H1 (cell line): ENCODE measurements around the gene PITPNC1. TPM values are rescaled to one million over a fixed set of nuclear protein-coding genes. Genes with fewer than 3 reads are reported as not detected.

Experiments
- CTCF ChIA-PET: fragments of 300-600 bp; sonication (Branson Sonifier 250); formaldehyde crosslinking; loops from one replicate; lab custom pipeline; 2021; ENCODE audit not compliant: partially characterized antibody; lab: Charles Lee
- POLR2A ChIA-PET: fragments of 300-600 bp; sonication (Branson Sonifier 250); formaldehyde crosslinking; loops from one replicate; lab custom pipeline; 2021; ENCODE audit warnings: inconsistent platforms; ENCODE audit not compliant: partially characterized antibody; lab: Charles Lee
- DNase-seq, 2 experiments: peaks; one replicate each; pipeline versions ENCODE4 v3.0.0 to v3.0.0-alpha.2; 2010 to 2022; ENCODE audit warnings: low spot score in 2 of 2, low read depth in 1 of 2, mixed read lengths in 1 of 2
- FAIRE-seq: peaks from 2 replicates; lab custom pipeline; 2011; peaks lifted over from hg19 to GRCh38; lab: Jason Lieb, UNC
- H2AFZ ChIP-seq: 2 replicates; pipeline ENCODE4 v1.8.1; 2012; ENCODE audit warnings: low read length, inconsistent platforms
- H2AK5ac ChIP-seq: 2 replicates; pipeline ENCODE4 v1.6.1; 2013; ENCODE audit warnings: low read depth, low read length
- H2BK120ac ChIP-seq: replicated peaks from 2 replicates; pipeline ENCODE3; 2013; ENCODE audit warnings: low read depth, low read length, inconsistent platforms
- H2BK12ac ChIP-seq: 2 replicates; pipeline ENCODE4 v1.6.1; 2013; ENCODE audit warnings: low read depth, low read length
- H2BK15ac ChIP-seq: 2 replicates; pipeline ENCODE4 v1.6.1; 2013; ENCODE audit warnings: low read length
- H2BK20ac ChIP-seq: 2 replicates; pipeline ENCODE4 v1.6.1; 2013; ENCODE audit warnings: low read length
- H2BK5ac ChIP-seq: 2 replicates; pipeline ENCODE4 v1.6.1; 2013; ENCODE audit warnings: low read depth, low read length
- H3K14ac ChIP-seq: 2 replicates; pipeline ENCODE4 v1.6.1; 2013; ENCODE audit warnings: inconsistent platforms; ENCODE audit not compliant: insufficient read length
- H3K18ac ChIP-seq: 2 replicates; pipeline ENCODE4 v1.6.1; 2013; ENCODE audit warnings: low read length; ENCODE audit errors: extremely low read depth
- H3K23ac ChIP-seq: 2 replicates; pipeline ENCODE4 v1.6.1; 2013; ENCODE audit warnings: inconsistent platforms; ENCODE audit not compliant: insufficient read length
- H3K23me2 ChIP-seq: 2 replicates; pipeline ENCODE4 v1.6.1; 2013; ENCODE audit warnings: low read depth, low read length
- H3K27ac ChIP-seq: 2 replicates; pipeline ENCODE4 v1.6.1; 2011; ENCODE audit warnings: low read depth, low read length, inconsistent platforms
- H3K27me3 ChIP-seq, 4 experiments: replicated peaks in 1 of 4; 1 replicate in 1 of 4; 2 replicates in 3 of 4; pipeline versions ENCODE4 v1.6.1 to v1.8.1; 2011 to 2013; ENCODE audit warnings: low read length in 3 of 4, mild to moderate bottlenecking in 3 of 4, inconsistent platforms in 2 of 4, mixed read lengths in 2 of 4, moderate library complexity in 1 of 4; ENCODE audit not compliant: control insufficient read depth in 3 of 4, insufficient read depth in 3 of 4; ENCODE audit errors: extremely low read depth in 1 of 4
- H3K36me3 ChIP-seq, 4 experiments: 2 replicates each; pipeline versions ENCODE4 v1.6.1 to v1.8.1; 2011 to 2013; ENCODE audit warnings: mild to moderate bottlenecking in 4 of 4, low read length in 3 of 4, moderate library complexity in 2 of 4, control low read depth in 1 of 4, inconsistent platforms in 1 of 4; ENCODE audit not compliant: insufficient read depth in 4 of 4, control insufficient read depth in 2 of 4
- H3K4ac ChIP-seq: replicated peaks from 2 replicates; pipeline ENCODE3; 2013; ENCODE audit warnings: low read length, low read depth, mixed read lengths, inconsistent platforms; ENCODE audit not compliant: insufficient read length
- H3K4me1 ChIP-seq, 4 experiments: replicated peaks in 1 of 4; 1 replicate in 1 of 4; 2 replicates in 3 of 4; pipeline versions ENCODE4 v1.6.1 to v1.8.1; 2011 to 2013; ENCODE audit warnings: low read length in 3 of 4, inconsistent platforms in 2 of 4, mixed read lengths in 1 of 4; ENCODE audit not compliant: insufficient read depth in 4 of 4, control insufficient read depth in 3 of 4
- H3K4me2 ChIP-seq, 2 experiments: 2 replicates each; pipeline versions ENCODE4 v1.6.1 to v1.8.1; 2011 to 2013; ENCODE audit warnings: low read depth in 2 of 2, low read length in 2 of 2, control low read depth in 1 of 2, inconsistent platforms in 1 of 2, mild to moderate bottlenecking in 1 of 2; ENCODE audit not compliant: insufficient read depth in 1 of 2
- H3K4me3 ChIP-seq, 4 experiments: fragments of 200-600, 300-600 bp in 1 of 4; sonication (generic), shearing (Covaris generic), sonication (Bioruptor Twin) in 1 of 4; 2 replicates each; pipeline versions ENCODE4 v1.5.1 to v1.8.1; 2011 to 2016; ENCODE audit warnings: low read length in 4 of 4, low read depth in 3 of 4, control low read depth in 2 of 4, inconsistent platforms in 2 of 4, mild to moderate bottlenecking in 2 of 4, mixed read lengths in 1 of 4, moderate library complexity in 1 of 4; ENCODE audit not compliant: insufficient read depth in 2 of 4; ENCODE audit errors: extremely low read depth in 1 of 4
- H3K56ac ChIP-seq: replicated peaks from 2 replicates; pipeline ENCODE3; 2013; ENCODE audit warnings: low read depth, mild to moderate bottlenecking, mixed read lengths, low read length, inconsistent platforms; ENCODE audit not compliant: insufficient read length
- H3K79me1 ChIP-seq: 2 replicates; pipeline ENCODE4 v1.6.1; 2013; ENCODE audit warnings: low read depth, low read length, control low read depth
- H3K79me2 ChIP-seq, 2 experiments: 2 replicates each; pipeline versions ENCODE4 v1.6.1 to v1.8.1; 2012 to 2013; ENCODE audit warnings: low read length in 2 of 2, mild to moderate bottlenecking in 2 of 2, inconsistent platforms in 1 of 2; ENCODE audit not compliant: insufficient read depth in 2 of 2, control insufficient read depth in 1 of 2
- H3K9ac ChIP-seq, 4 experiments: replicated peaks in 1 of 4; 1 replicate in 1 of 4; 2 replicates in 3 of 4; pipeline versions ENCODE4 v1.6.1 to v1.8.1; 2011 to 2013; ENCODE audit warnings: low read depth in 3 of 4, low read length in 3 of 4, control low read depth in 2 of 4, mild to moderate bottlenecking in 2 of 4, moderate library complexity in 2 of 4, inconsistent platforms in 1 of 4; ENCODE audit errors: extremely low read depth in 1 of 4
- H3K9me3 ChIP-seq, 2 experiments: 2 replicates each; pipeline versions ENCODE4 v1.6.1 to v1.8.1; 2012 to 2013; ENCODE audit warnings: mild to moderate bottlenecking in 2 of 2, moderate library complexity in 2 of 2, control low read depth in 1 of 2, inconsistent platforms in 1 of 2, low read depth in 1 of 2, low read length in 1 of 2, mixed read lengths in 1 of 2; ENCODE audit not compliant: insufficient read depth in 2 of 2
- H4K20me1 ChIP-seq, 2 experiments: replicated peaks in 1 of 2; 2 replicates each; pipeline versions ENCODE3 to v1.8.1; 2011 to 2013; ENCODE audit warnings: inconsistent platforms in 2 of 2, low read length in 2 of 2, mild to moderate bottlenecking in 1 of 2; ENCODE audit not compliant: insufficient read depth in 2 of 2, control insufficient read depth in 1 of 2
- H4K5ac ChIP-seq: 2 replicates; pipeline ENCODE4 v1.6.1; 2013; ENCODE audit warnings: low read length, low read depth, mixed read lengths, inconsistent platforms; ENCODE audit not compliant: insufficient read length
- H4K8ac ChIP-seq: 2 replicates; pipeline ENCODE4 v1.8.0; 2013; ENCODE audit warnings: mild to moderate bottlenecking, moderate library complexity, low read length, inconsistent platforms; ENCODE audit not compliant: insufficient read depth; ENCODE audit errors: extremely low read depth
- H4K91ac ChIP-seq: replicated peaks from 2 replicates; pipeline ENCODE3; 2013; ENCODE audit warnings: low read length, mixed read lengths, inconsistent platforms; ENCODE audit not compliant: insufficient read length
- CHD1 ChIP-seq: IDR thresholded peaks from 2 replicates; pipeline ENCODE4 v1.6.1; 2012; ENCODE audit warnings: low read depth, low read length, improper control_type of control experiment
- GABPA ChIP-seq: IDR thresholded peaks from 2 replicates; pipeline ENCODE4 v1.6.1; 2011; ENCODE audit warnings: mild to moderate bottlenecking, low read length, moderate library complexity, borderline replicate concordance; ENCODE audit not compliant: insufficient read depth
- KDM4A ChIP-seq: IDR thresholded peaks from one replicate; pipeline ENCODE4 v1.7.1; 2012; ENCODE audit warnings: low read depth, mild to moderate bottlenecking, moderate library complexity, low read length, inconsistent platforms; ENCODE audit not compliant: severe bottlenecking
- PHF8 ChIP-seq: fragments of 200-600 bp; sonication (generic); conservative IDR thresholded peaks from 2 replicates; pipeline ENCODE4 v1.7.1; 2012; ENCODE audit warnings: low read depth, mild to moderate bottlenecking, inconsistent platforms, low read length, moderate library complexity
- RXRA ChIP-seq: IDR thresholded peaks from 2 replicates; pipeline ENCODE4 v1.6.1; 2011; ENCODE audit warnings: low read depth, mild to moderate bottlenecking, low read length, moderate library complexity; ENCODE audit not compliant: insufficient read depth
- SIN3A ChIP-seq, 2 experiments: IDR thresholded peaks in 1 of 2; conservative IDR thresholded peaks in 1 of 2; 2 replicates each; pipeline ENCODE4 v1.6.1; 2011 to 2012; ENCODE audit warnings: low read length in 2 of 2, improper control_type of control experiment in 1 of 2, low read depth in 1 of 2, mild to moderate bottlenecking in 1 of 2
- TAF1 ChIP-seq: IDR thresholded peaks from 2 replicates; pipeline ENCODE4 v1.6.1; 2011; ENCODE audit warnings: mild to moderate bottlenecking, low read depth, low read length
- TCF12 ChIP-seq: IDR thresholded peaks from 2 replicates; pipeline ENCODE4 v1.6.1; 2011; ENCODE audit warnings: low read depth, mild to moderate bottlenecking, low read length
- ZNF274 ChIP-seq: IDR thresholded peaks from 2 replicates; pipeline ENCODE4 v1.7.0; 2012; ENCODE audit warnings: low read length, borderline replicate concordance; ENCODE audit errors: extremely low read depth
- WGBS, 2 experiments: shearing (Covaris generic) in 1 of 2; methylation state at CpG; one replicate each; pipeline versions ENCODE4 v1.1.6 to v1.1.7; 2013 to 2015; ENCODE audit warnings: low lambda C conversion rate in 2 of 2, mixed read lengths in 2 of 2, inconsistent platforms in 1 of 2, low coverage in 1 of 2, missing lambda C conversion rate in 1 of 2; ENCODE audit not compliant: insufficient replicate concordance in 2 of 2, insufficient coverage in 1 of 2, insufficient read length in 1 of 2; ENCODE audit errors: extremely low coverage in 1 of 2, missing lambda C conversion rate in 1 of 2; 5-methylcytosine and 5-hydroxymethylcytosine counted together
- polyA plus RNA-seq, 7 experiments: library from polyadenylated mRNA; depleted of rRNA in 3 of 7; stranded (reverse) in 5 of 7; unstranded in 2 of 7; fragments of >200 nt in 5 of 7; fragments of 200-250 nt in 2 of 7; gene quantifications; 1 replicate in 5 of 7; 2 replicates in 1 of 7; 4 replicates in 1 of 7; pipeline versions ENCODE4 v1.2.1 to v1.2.3, GENCODE V29; 2011 to 2013; ENCODE audit warnings: missing spikeins in 2 of 7, mixed read lengths in 2 of 7
- total RNA-seq: library from RNA; stranded (reverse); fragmentation: NEBNext Ultra II Directional; extraction: Animal tissue kit (Norgen Biotek cat#: 25700); gene quantifications from 2 replicates; pipeline ENCODE4 v1.2.1, GENCODE V29; 2021

Gene PITPNC1
- total and polyA plus RNA-seq, 2 of the 8 experiments (the other 6 are each of a cell fraction or from before 2014, with no cell fraction given) = 17.6 to 54.7 TPM

GRCh38 chr17:67502151-67502550 lies 125.1 kb downstream of the PITPNC1 start:
- no peak overlapping the region for H3K23ac ChIP-seq
- no peak overlapping the region for H4K91ac ChIP-seq
- no peaks in the 10 kb centered on the region for H3K23me2 ChIP-seq
- H3K14ac ChIP-seq = no peak overlapping the region
- H3K4me1 ChIP-seq = peaks cover 0 to 7% (median 3%) of the 10 kb centered on the region in 4 experiments; a peak in 3 of 7 replicates
- no peaks in the 10 kb centered on the region for H3K9me3 ChIP-seq
- TF ChIP-seq GABPA = no peak
- TF ChIP-seq RXRA = no peak
- TF ChIP-seq TCF12 = no peak
- TF ChIP-seq TAF1 = no peak
- no peak for TF ChIP-seq KDM4A
- no peak for TF ChIP-seq ZNF274
- TF ChIP-seq CHD1 = no peak
- no peak for TF ChIP-seq PHF8
- no peak for TF ChIP-seq SIN3A (conservative IDR thresholded peaks at IDR 0.05 in 1 of 2, IDR thresholded peaks at IDR 0.05 in 1 of 2; ENCODE audit: low read depth in 1 of 2, low read length in 2 of 2)
- no peak overlapping the region for H3K4me2 ChIP-seq
- no peak overlapping the region for H4K5ac ChIP-seq
- no peak overlapping the region for H3K56ac ChIP-seq
- no peak overlapping the region for H3K18ac ChIP-seq
- H3K27me3 ChIP-seq = no peaks in the 10 kb centered on the region
- no peak overlapping the region for H3K27ac ChIP-seq
- H2BK120ac ChIP-seq = no peak overlapping the region
- peaks cover 0 to 70% of the 10 kb centered on the region in 2 experiments; a peak in 2 of 4 replicates for H3K79me2 ChIP-seq
- H2BK15ac ChIP-seq = no peak overlapping the region
- ChIA-PET POLR2A (no interaction called here), CTCF (interaction anchor here (0.6 to 3.1 kb wide), 5 partner anchors 11 to 58 kb away, joined by 3 to 9 read pairs (median 4); no protein-coding TSS in a partner anchor)
- H2BK5ac ChIP-seq = no peak overlapping the region
- FAIRE-seq (no peak), DNase-seq (no peak)
- no peak overlapping the region for H3K4me3 ChIP-seq
- H3K79me1 ChIP-seq = no peaks in the 10 kb centered on the region; the same call in 1 of the 2 replicates
- H2AFZ ChIP-seq = no peak overlapping the region
- H2BK12ac ChIP-seq = no peak overlapping the region
- no peak overlapping the region for H2AK5ac ChIP-seq
- no peaks in the 10 kb centered on the region for H3K36me3 ChIP-seq
- no peaks in the 10 kb centered on the region for H4K20me1 ChIP-seq
- H3K9ac ChIP-seq = no peak overlapping the region
- WGBS, 2 experiments = 75% methylated on average over 3 of the region's 3 CpGs; no CpG with 5 or more reads in 1 of the 2 experiments
- no peak overlapping the region for H3K4ac ChIP-seq
- no peak overlapping the region for H4K8ac ChIP-seq
- H2BK20ac ChIP-seq = no peak overlapping the region
